ENCODE measurements around the gene SORCS2.

The SORCS2 gene

DNA sequence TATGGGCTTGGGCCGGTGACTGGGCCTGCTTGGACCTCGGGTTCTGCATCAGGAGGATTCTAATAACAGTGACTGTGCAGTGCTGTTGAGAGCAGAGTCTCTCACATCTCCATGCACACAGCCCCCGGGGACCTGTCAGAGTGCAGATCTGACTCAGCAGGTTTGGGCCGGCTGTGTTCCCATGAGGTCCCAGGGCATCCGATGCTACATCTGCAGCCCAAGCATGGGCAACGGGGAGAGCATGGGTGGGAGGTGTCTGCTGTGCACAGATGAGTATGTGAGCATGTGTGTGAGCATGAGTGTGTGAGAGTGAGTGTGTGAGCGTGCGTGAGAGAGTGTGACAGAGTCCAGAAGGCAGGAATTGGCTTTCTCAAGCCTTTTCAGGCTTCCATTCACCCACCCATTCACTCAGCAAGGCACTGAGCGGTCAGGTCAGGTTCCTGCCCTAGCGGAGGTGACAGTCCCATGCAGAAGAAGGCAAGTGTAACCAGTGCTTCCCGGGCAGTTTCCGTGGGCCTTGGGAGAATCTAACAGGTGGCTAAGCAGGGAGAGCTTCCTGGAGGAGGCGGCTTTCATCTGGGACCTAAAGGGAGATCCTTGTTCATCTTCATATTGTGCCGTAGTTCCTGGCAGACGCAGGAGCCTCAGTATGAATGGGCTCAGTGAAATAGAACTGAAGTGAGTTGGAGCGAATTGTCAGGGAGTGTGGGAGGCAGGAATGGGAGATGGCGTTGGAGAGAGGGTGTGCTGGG is 62.6 kb downstream of the SORCS2 start:
- Mint-ChIP-seq H3K4me3 (no peak overlapping the region), H3K9me3 (peaks cover 2% of the 10 kb centered on the region), H3K27me3 (peaks cover 17% of the 10 kb centered on the region), H3K27ac (no peak overlapping the region), H3K36me3 (ENCODE audit: low read depth) (no peaks in the 10 kb centered on the region), H3K4me1 (ENCODE audit: low read depth) (no peaks in the 10 kb centered on the region)
- DNase-seq = no peak

DNA sequence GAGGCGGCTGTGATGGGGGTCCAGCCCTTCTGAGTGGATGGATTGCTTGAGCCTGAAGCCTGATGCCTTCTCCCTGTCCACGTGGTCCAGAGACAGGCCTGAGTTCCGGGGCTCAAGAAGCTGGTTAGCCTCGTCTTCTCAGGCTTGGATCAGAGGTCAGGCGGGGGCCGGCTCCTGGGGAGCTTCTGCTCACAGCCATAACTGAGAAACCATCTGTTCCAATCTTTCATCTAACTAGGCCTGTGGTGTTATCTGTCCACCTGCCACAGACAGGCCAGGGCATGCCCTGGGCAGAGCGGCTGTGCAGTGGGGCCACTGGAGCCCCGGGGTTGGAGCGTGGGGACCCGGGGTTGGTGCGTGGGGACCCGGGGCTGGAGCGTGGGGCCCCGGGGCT is 63.1 kb downstream of the SORCS2 start:
- DNase-seq = no peak
- no peak overlapping the region for H3K4me3 Mint-ChIP-seq
- no peak overlapping the region for H3K27ac Mint-ChIP-seq
- H3K9me3 Mint-ChIP-seq = peaks cover 2% of the 10 kb centered on the region
- H3K27me3 Mint-ChIP-seq = peaks cover 17% of the 10 kb centered on the region
- H3K4me1 Mint-ChIP-seq (ENCODE audit: low read depth) = no peaks in the 10 kb centered on the region
- H3K36me3 Mint-ChIP-seq (ENCODE audit: low read depth) = no peaks in the 10 kb centered on the region

DNA sequence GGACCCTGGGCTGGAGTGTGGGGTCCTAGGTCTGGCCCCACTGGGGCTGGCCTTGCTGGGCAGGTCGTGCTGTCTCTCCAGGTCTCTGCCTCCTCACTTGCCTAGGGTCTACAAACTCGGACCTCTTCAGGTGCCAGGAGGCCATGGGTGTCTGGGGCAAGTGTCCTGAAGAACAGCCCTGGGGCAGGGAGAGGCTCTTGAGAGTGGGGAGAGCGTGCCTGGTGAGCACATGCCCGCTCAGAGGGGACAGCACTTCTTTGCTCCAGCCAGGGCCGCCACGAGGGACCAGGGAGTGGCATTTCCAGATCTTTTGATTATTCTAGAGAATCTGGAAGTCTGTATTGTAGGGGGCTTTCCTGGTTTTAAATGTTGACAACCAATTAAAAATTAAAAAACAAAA is 63.7 kb downstream of the SORCS2 start:
- H3K4me3 Mint-ChIP-seq = no peak overlapping the region
- H3K9me3 Mint-ChIP-seq = peaks cover 2% of the 10 kb centered on the region
- H3K36me3 Mint-ChIP-seq (ENCODE audit: low read depth) = no peaks in the 10 kb centered on the region
- no peak overlapping the region for H3K27ac Mint-ChIP-seq
- no peak for DNase-seq
- no peaks in the 10 kb centered on the region for H3K4me1 Mint-ChIP-seq (ENCODE audit: low read depth)
- H3K27me3 Mint-ChIP-seq = peaks cover 13% of the 10 kb centered on the region

DNA sequence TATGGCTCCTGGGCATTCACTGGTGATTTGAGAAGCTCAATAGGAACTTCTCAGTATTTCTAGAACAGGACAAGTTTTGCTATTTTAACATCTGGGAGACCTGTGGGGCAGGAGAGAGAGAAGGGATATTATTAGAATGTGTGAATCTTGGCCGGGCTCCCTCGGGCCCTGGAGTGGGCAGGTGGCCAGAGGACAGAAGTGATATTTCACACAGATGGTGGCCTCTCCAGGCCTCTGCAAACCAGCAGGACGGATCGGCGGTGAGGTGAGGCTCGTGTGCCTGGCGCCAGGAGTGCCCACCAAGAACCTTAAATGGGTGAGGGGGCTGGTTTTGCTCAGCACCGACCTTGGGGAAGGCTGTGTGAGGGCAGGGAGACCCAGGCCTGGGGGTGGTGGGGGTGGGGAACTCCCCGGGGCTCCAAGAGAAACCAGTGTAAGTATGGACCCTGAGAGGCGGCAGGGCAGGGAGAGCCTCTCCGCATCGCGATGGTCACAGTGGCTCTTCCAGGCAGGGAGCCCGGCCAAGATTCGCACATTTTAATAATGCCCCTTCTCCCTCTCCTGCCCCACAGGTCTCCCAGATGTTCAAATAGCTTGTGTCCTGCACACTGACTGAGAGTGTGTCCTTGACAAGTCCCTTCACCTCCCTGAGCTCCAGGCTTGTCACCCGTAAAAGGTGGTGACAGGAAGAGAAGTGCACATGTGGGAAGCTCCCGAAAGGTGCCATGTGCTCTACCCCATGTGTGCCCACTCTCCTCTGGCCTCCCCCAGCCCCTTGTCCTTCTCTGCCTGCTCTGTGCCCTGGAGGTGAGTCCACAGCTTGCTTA is 64.9 kb downstream of the SORCS2 start:
- Mint-ChIP-seq H3K4me1 (ENCODE audit: low read depth) (no peaks in the 10 kb centered on the region), H3K27me3 (peaks cover 12% of the 10 kb centered on the region)

DNA sequence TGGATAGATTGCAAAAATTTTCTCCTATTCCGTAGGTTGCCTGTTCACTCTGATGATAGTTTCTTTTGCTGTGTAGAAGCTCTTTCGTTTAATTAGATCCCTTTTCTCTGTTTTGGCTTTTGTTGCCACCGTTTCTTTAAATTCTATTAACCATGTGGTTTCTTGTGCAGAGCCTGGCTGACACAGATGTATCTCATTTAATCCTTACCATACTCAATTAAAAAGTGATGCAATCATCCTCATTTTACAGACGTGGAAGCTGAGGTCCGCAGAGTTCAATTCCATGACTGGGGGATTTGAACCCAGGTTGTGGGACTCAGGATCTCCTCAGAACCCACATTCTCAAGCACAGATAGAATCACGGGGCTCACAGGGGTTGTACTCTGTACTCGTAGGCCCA is 66.7 kb downstream of the SORCS2 start:
- Mint-ChIP-seq H3K27me3 (peaks cover 12% of the 10 kb centered on the region), H3K4me1 (ENCODE audit: low read depth) (no peaks in the 10 kb centered on the region), H3K9me3 (peaks cover 2% of the 10 kb centered on the region), H3K4me3 (no peak overlapping the region), H3K36me3 (ENCODE audit: low read depth) (no peaks in the 10 kb centered on the region), H3K27ac (no peak overlapping the region)
- no peak for DNase-seq

More for the DNA sequence above, 64.9 kb downstream of the SORCS2 start:
- DNase-seq = no peak
- no peak overlapping the region for H3K4me3 Mint-ChIP-seq
- no peaks in the 10 kb centered on the region for H3K36me3 Mint-ChIP-seq (ENCODE audit: low read depth)
- peaks cover 2% of the 10 kb centered on the region for H3K9me3 Mint-ChIP-seq
- H3K27ac Mint-ChIP-seq = no peak overlapping the region

DNA sequence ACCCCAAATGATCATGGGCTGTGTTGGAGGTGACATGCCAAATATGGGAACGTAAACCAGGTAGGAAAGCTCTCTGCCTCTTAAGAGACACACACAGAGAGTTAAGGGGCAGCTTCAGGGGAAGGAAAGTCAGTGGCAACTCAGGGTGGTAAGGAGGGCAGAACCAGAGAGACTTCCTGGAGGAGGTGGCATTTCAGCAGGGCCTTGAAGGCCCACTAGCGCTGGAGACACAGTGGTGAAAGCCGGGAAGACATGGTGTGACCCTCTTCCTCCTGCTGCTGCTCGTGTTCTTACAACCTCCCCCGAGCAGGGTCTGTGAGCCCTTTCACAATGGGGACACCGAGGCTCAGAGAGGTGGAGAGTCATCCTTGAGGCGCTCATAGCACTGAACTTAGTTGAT is 68.2 kb downstream of the SORCS2 start:
- no peaks in the 10 kb centered on the region for H3K36me3 Mint-ChIP-seq (ENCODE audit: low read depth)
- H3K27ac Mint-ChIP-seq = no peak overlapping the region
- H3K4me1 Mint-ChIP-seq (ENCODE audit: low read depth) = no peaks in the 10 kb centered on the region
- H3K9me3 Mint-ChIP-seq = peaks cover 2% of the 10 kb centered on the region
- H3K4me3 Mint-ChIP-seq = no peak overlapping the region
- DNase-seq = no peak
- H3K27me3 Mint-ChIP-seq = peaks cover 12% of the 10 kb centered on the region

DNA sequence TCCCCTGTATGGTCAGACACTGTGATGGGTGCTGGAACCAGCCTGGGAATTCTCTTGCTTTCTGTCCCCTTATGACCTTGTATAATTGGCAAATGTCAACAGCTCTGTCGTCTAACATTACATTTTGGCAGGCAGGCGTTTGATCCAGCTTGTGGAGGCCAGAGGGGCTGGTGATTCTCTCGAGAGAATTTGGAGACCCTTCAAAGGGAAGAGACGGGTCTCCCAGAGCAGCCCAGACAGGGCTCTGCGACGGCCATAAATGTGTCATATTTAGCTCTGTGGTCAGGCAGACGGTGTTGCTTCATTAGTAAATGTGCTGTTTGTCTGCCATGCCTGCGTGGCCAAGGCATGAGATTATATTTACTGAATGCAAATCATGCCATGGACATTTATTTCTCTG is 68.7 kb downstream of the SORCS2 start:
- Mint-ChIP-seq H3K27ac (no peak overlapping the region), H3K4me3 (no peak overlapping the region), H3K4me1 (ENCODE audit: low read depth) (no peaks in the 10 kb centered on the region), H3K36me3 (ENCODE audit: low read depth) (no peaks in the 10 kb centered on the region), H3K9me3 (peaks cover 2% of the 10 kb centered on the region), H3K27me3 (peaks cover 12% of the 10 kb centered on the region)
- DNase-seq = no peak

DNA sequence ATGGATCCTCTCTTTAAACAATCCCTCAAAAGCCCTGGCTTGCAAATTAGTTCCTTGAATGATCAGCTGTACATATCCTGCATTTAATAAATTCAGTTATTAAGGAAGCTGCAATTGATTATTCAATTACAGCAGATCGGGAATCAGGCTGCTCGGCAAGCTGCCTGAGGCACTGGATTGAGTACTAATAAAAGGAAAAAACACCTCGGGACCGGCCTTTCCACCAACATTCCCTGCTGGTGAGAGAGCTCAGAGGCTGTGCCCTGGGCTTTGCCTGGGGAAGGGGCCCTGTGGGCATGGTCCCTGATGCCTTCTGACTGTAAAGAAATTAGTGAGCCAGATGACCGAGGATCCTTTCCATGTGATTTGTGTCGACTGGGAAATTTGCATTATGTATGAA is 69.2 kb downstream of the SORCS2 start:
- Mint-ChIP-seq H3K27ac (no peak overlapping the region), H3K36me3 (ENCODE audit: low read depth) (no peaks in the 10 kb centered on the region), H3K27me3 (peaks cover 14% of the 10 kb centered on the region), H3K4me1 (ENCODE audit: low read depth) (no peaks in the 10 kb centered on the region), H3K9me3 (peaks cover 2% of the 10 kb centered on the region), H3K4me3 (no peak overlapping the region)
- no peak for DNase-seq

DNA sequence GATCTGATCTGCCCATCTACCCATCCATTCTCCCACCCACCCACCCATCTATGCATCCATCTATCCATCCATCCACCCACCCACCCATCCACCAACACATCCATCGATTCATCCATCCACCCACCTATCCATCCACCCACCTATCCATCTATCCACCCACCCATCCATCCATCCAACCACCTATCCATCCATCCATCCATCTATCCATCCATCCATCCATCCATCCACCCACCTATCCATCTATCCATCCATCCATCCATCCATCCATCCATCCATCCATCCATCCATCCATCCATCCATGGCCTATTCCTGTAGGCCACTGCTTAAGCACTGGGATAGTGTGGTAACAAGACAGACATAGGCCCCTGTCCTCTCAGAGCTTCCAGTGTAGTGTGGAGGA is 69.8 kb downstream of the SORCS2 start:
- Mint-ChIP-seq H3K9me3 (peaks cover 2% of the 10 kb centered on the region), H3K36me3 (ENCODE audit: low read depth) (no peaks in the 10 kb centered on the region), H3K27ac (no peak overlapping the region), H3K27me3 (peaks cover 10% of the 10 kb centered on the region), H3K4me3 (no peak overlapping the region), H3K4me1 (ENCODE audit: low read depth) (no peaks in the 10 kb centered on the region)
- no peak for DNase-seq

DNA sequence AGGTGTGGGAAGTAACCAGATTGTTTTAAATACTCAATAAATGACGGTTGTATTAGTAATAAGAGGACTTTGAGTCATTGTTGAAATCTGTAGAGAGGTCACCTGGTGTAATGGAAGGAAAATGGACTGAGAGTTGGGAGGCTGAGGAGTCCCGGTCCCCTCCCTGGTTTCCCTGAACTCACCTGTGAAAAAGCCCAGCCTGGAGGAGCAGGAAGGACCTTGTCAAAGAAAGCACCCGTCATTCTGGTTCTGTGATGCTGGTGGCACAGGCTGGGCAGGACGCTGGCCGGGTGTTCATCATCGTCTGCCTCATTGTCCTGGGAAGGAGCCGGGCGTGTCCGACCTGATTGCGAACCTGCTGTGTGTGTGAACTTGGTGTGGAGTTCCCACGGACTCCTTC is 70.8 kb downstream of the SORCS2 start:
- H3K4me3 Mint-ChIP-seq = no peak overlapping the region
- H3K4me1 Mint-ChIP-seq (ENCODE audit: low read depth) = no peaks in the 10 kb centered on the region
- no peak overlapping the region for H3K27ac Mint-ChIP-seq
- no peak for DNase-seq
- H3K36me3 Mint-ChIP-seq (ENCODE audit: low read depth) = no peaks in the 10 kb centered on the region
- H3K9me3 Mint-ChIP-seq = peaks cover 2% of the 10 kb centered on the region
- H3K27me3 Mint-ChIP-seq = peaks cover 10% of the 10 kb centered on the region

DNA sequence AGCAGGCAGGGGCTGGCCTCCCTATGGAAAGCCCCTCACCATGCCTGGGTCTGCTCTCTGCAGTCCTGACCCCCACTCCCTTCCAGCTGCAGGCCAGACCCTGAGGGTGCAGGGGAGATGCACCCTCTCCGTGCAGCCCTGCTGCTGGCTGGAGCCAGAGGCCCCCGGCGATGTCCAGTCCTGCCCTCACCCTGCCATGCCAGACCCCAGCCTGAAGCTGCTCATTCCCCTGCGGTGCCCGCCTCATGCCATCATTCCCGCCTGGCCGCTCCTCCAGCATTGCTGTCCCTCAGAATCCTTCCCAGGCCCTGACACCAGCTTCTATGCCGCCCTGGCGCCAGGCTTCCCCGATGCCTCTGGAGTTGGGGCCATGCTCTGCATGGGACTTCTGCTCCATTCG is 72.4 kb downstream of the SORCS2 start:
- Mint-ChIP-seq H3K4me1 (ENCODE audit: low read depth) (no peaks in the 10 kb centered on the region), H3K27me3 (peaks cover 4% of the 10 kb centered on the region), H3K9me3 (no peaks in the 10 kb centered on the region), H3K36me3 (ENCODE audit: low read depth) (no peaks in the 10 kb centered on the region), H3K4me3 (no peak overlapping the region), H3K27ac (no peak overlapping the region)
- no peak for DNase-seq

DNA sequence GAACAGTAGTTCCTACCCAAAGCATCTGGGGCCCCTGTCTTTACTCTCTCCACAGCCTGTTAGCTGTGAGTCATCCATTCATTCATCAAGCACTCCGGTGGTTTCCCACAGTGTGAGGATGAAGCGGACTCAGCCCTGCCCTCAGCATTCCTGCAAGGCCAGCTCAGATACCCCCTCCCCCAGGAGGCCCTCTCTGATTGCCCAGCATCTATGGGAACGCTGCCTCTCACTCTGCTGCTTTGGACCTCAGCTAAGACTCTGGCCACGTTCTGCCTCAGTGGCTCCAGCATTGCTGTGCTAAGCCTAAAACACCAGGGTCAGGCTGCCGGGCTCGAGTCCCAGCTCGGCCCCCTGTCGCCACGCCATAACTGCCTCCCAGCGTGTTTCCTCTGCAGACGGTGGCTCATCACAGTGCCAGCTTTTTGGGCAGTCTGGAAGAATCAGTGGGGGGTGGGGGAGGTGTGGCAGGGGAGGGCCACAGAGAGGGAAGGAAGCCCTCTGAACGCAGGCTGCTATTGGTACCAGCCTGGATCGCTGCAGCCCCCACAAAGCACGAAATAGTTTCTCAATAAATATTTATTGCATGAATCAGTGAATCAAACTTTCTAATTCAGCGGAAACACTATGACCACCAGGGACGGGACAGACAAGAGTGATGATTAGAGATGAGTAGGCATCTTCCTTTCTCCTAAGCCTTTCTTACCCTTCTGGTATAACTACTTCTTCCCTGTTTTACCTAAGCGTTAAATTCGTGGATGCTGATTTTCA is 74.4 kb downstream of the SORCS2 start:
- Mint-ChIP-seq H3K36me3 (ENCODE audit: low read depth) (no peaks in the 10 kb centered on the region), H3K27me3 (peaks cover 10% of the 10 kb centered on the region), H3K9me3 (no peaks in the 10 kb centered on the region), H3K27ac (no peak overlapping the region), H3K4me1 (ENCODE audit: low read depth) (no peaks in the 10 kb centered on the region), H3K4me3 (no peak overlapping the region)
- no peak for DNase-seq

DNA sequence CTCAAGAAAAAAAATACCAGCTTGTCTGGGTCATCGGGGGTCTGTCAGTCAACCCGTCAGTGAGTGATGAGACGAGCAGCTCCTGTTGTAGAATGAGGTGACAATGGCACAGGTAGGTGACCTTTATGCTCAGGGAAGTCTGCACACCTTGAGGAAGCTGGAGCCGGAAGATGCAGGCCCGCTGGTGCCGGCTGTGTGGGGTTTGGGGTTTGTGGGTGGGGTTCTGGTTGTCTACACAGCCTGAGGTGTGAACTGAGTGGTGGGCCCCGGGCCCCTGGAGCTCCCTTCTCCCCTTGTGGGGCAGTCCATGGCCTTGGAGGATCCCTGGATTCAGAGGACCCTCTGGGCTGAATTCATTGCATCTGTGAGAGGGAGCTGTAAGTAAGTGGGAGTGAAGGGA is 75.5 kb downstream of the SORCS2 start:
- Mint-ChIP-seq H3K27ac (no peak overlapping the region), H3K9me3 (no peaks in the 10 kb centered on the region), H3K4me3 (no peak overlapping the region), H3K4me1 (ENCODE audit: low read depth) (no peaks in the 10 kb centered on the region), H3K36me3 (ENCODE audit: low read depth) (no peaks in the 10 kb centered on the region), H3K27me3 (peaks cover 10% of the 10 kb centered on the region)
- DNase-seq = no peak

DNA sequence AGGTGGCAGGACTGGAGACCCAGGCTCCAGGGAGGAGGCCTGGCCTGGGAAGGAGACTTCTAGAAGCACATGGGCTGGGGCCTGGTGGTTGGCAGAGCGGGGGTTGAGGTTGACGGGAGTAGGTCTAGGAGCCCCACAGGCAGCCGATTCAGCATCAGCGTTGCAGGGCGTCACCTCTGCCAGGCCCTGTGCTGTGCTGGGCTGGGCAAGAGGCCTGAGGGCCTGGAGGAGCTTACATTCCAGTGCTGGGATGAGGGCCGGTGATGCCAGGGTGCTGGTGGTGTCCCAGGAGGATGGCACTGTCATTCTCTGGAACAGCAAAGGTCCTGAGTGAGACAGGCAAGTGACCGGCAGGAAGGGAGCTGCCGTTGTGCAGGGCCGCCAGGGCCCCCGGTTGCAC is 76.6 kb downstream of the SORCS2 start:
- DNase-seq = no peak
- no peaks in the 10 kb centered on the region for H3K4me1 Mint-ChIP-seq (ENCODE audit: low read depth)
- H3K4me3 Mint-ChIP-seq = no peak overlapping the region
- no peaks in the 10 kb centered on the region for H3K9me3 Mint-ChIP-seq
- peaks cover 10% of the 10 kb centered on the region for H3K27me3 Mint-ChIP-seq
- H3K36me3 Mint-ChIP-seq (ENCODE audit: low read depth) = no peaks in the 10 kb centered on the region
- H3K27ac Mint-ChIP-seq = no peak overlapping the region

DNA sequence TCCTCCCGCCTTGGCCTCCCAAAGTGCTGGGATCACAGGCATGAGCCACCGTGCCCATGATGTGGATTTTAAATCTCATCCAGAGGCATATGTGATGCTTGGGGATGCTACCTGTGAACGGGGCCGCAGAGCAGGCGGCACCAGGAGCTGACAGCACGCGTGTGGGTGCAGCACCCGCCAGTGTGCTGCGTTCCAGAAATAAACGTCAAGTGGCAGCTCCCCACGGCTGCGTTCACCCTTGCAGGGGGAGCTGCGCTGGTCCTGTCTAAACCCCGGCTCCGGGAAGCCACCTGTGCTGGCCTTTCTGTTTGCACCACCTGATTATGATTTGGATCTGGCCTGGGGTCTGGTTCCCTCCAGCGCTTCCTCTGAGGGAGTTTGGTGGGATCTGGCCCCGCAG is 77.8 kb downstream of the SORCS2 start:
- Mint-ChIP-seq H3K27me3 (peaks cover 10% of the 10 kb centered on the region), H3K4me3 (no peak overlapping the region), H3K9me3 (no peaks in the 10 kb centered on the region), H3K4me1 (ENCODE audit: low read depth) (no peaks in the 10 kb centered on the region), H3K27ac (no peak overlapping the region), H3K36me3 (ENCODE audit: low read depth) (no peaks in the 10 kb centered on the region)
- DNase-seq = no peak
